ENCODE results near the gene MRPL10.

DNA sequence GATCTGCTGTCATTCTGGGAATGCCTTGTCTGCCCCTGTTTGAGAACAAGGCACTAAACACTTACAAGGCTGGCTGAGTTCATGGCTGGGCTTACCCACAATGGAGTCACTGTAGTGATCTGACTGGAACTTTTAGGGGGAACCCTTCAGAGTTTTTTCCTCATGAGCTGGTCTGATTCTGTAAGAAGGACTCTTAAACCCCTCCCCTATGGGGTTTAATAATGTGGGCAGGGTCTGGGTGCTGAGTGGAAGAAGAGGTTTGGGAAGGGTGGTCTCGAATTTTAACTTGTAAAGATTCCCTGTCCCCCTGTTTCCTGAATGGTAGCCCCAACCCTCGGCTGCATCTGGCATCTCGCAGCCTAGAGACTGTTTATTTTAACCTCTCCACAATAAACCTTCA lies 40.3 kb downstream of the MRPL10 start:
- TF ChIP-seq, protein P1, sequence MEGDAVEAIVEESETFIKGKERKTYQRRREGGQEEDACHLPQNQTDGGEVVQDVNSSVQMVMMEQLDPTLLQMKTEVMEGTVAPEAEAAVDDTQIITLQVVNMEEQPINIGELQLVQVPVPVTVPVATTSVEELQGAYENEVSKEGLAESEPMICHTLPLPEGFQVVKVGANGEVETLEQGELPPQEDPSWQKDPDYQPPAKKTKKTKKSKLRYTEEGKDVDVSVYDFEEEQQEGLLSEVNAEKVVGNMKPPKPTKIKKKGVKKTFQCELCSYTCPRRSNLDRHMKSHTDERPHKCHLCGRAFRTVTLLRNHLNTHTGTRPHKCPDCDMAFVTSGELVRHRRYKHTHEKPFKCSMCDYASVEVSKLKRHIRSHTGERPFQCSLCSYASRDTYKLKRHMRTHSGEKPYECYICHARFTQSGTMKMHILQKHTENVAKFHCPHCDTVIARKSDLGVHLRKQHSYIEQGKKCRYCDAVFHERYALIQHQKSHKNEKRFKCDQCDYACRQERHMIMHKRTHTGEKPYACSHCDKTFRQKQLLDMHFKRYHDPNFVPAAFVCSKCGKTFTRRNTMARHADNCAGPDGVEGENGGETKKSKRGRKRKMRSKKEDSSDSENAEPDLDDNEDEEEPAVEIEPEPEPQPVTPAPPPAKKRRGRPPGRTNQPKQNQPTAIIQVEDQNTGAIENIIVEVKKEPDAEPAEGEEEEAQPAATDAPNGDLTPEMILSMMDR (IDR thresholded peaks at IDR 0.05 in 2 of 3, conservative IDR thresholded peaks at IDR 0.05 in 1 of 3; ENCODE audit: borderline replicate concordance in 1 of 3, insufficient read depth in 1 of 3, low read depth in 2 of 3, low read length in 2 of 3), result no peak
- no peak for TF ChIP-seq POLR2A (IDR thresholded peaks at IDR 0.05; ENCODE audit: borderline replicate concordance, extremely low read depth, insufficient read depth, insufficient read length)
- TF ChIP-seq RAD21 (IDR thresholded peaks at IDR 0.05; ENCODE audit: low read depth), result no peak
- no peak for TF ChIP-seq EZH2 (IDR thresholded peaks at IDR 0.05)

Measured in HCT116 (cell line).